SK-N-DZ (cell line): ENCODE results near the gene TMEM150B. TPM values are rescaled to one million over a fixed set of nuclear protein-coding genes. Genes with fewer than 3 reads are reported as not detected.
A peak's percentile ranks its signal among the peaks of the same experiment; 100 is the strongest.

Experiments used
- DNase-seq: peaks from one replicate; pipeline ENCODE4 v3.0.0-alpha.2; 2015; ENCODE audit warnings: low spot score
- polyA plus RNA-seq, 2 experiments: library from polyadenylated mRNA; depleted of rRNA; stranded (reverse); fragments of >200 nt; gene quantifications; 2 replicates each; pipeline ENCODE4 v1.2.3, GENCODE V29; 2014

The TMEM150B gene, protein sequence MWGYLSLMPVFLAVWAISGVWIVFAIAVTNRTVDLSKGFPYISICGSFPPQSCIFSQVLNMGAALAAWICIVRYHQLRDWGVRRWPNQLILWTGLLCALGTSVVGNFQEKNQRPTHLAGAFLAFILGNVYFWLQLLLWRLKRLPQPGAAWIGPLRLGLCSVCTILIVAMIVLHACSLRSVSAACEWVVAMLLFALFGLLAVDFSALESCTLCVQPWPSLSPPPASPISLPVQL
- not detected in 2 replicates for polyA plus RNA-seq (2014; cell fraction: cytosol; rRNA removed)
- not detected in 2 replicates for polyA plus RNA-seq (2014; cell fraction: nucleus; rRNA removed)

DNA sequence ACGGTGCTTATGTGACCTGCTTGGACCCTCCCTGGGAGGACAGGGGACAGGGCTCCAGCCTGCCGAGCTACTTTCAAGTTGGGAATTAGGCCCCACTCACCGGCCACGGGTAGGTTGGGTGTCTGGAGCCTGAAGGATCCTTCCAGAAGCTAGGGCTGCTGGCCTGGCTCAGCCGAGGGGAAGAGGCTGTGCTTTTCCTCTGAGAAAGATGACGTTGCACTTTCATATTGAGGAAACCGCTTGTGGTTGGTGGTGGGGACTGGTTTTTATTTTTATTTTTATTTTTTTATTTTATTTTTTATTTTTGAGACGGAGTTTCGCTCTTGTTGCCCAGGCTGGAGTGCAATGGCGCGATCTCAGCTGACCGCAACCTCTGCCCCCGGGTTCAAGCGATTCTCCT lies at the start of gene TMEM150B:
Gene TMEM150B, minus strand, starts transcription at position 170 of the 400 bp plus-strand sequence. CDS start 4,305 bp downstream, outside the sequence.
- DNase-seq: no peak

DNA sequence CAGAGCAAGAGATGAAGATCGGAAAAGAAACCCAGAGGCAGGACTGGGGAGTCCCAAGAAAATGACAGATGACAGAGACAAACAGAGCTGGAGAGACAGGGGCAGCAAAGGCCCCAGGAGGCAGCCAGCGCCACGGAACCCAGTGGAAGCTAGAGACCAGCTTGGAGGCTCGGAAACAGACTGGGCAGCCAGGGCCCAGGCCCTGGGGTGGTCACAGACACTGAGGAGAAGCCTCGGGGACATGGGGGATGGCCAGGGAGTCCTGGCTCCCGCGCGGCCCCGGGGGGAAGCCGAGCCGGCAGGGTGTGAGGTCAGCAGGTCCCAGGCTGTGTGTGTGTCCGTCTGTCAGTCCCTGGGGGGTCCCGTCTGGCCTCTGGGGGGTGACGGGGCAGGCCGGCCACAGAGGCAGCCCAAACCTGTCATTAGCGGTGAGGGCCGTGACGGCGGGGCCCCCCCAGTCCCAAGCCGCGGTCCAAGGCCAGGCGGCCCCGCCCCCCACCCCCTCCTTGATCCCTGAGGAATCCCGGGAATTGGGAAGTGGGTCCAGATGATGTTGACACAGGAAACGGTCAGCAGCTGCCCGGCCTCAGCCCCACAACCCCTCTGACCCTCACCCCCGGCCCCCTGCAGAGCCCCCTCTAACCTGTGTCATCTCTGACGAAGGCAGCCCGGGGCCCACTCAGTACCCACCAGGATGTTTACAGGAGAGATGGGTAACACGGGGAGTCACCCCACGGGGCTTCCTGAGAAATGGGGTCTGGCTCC lies 49.0 kb upstream of the TMEM150B start:
- DNase-seq: no peak

DNA sequence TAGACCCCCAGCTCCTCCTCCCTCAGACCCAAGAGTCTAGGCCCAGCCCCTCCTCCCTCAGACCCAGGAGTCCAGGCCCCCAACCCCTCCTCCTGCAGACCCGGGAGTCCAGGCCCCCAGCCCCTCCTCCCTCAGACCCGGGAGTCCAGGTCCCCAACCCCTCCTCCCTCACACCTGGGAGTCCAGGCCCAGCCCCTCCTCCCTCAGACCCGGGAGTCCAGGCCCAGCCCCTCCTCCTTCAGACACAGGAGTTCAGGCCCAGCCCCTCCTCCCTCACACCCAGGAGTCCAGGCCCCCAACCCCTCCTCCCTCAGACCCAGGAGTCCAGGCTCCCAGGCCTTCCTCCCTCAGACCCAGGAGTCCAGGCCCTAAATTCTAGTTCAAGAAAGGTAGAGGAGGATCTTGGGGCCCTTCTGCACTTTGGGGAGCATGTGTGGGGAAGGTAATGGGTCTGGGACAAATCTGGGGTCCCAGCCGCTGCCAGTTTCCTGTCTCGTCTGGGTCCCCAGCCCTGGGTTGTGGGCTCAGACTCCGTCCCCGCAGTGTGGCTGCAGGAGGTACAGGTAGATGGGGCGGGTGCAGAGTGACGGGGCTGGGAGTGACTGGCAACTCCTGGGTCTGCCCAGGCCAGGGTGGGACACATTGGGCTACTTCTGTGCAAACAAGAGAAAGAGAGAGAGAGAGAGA lies 48.3 kb upstream of the TMEM150B start:
- no peak for DNase-seq

DNA sequence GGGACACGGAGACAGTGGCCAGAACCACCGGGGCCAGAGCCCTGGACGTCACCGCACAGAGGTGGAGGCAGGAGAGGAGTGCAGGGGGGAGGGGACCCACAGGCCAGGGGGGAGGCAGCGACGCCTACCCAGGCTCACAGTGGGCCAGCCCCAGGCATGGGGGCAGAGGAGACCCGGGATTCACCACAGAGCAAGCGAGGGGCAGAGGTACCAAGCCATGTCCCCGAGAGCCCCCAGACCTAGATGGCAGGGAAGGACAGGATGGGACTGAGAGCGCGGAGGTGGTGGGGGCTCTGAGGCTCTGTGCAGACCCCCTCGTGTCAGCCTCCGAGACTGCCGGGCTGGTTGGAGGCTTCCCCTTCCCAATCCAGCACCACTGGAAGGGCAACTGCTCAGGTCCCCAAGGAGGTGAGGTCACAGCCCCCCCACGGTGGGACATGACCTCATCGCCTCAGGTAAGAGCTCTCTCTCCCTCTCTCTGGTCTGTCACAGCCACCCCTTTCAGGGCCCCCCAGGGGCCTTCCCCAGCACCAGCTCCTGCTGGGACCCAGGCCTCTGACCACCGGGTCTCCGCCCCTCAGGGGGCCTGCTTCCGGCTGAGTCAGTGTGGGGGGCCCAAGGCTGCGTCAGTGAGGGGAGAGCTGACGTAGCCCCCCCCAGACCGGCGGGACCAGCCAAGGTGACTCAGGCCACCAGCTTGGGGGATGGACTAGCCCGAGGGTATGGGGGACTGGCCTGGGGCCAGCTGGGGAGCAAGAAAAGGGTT lies 47.4 kb upstream of the TMEM150B start:
- DNase-seq: no peak

DNA sequence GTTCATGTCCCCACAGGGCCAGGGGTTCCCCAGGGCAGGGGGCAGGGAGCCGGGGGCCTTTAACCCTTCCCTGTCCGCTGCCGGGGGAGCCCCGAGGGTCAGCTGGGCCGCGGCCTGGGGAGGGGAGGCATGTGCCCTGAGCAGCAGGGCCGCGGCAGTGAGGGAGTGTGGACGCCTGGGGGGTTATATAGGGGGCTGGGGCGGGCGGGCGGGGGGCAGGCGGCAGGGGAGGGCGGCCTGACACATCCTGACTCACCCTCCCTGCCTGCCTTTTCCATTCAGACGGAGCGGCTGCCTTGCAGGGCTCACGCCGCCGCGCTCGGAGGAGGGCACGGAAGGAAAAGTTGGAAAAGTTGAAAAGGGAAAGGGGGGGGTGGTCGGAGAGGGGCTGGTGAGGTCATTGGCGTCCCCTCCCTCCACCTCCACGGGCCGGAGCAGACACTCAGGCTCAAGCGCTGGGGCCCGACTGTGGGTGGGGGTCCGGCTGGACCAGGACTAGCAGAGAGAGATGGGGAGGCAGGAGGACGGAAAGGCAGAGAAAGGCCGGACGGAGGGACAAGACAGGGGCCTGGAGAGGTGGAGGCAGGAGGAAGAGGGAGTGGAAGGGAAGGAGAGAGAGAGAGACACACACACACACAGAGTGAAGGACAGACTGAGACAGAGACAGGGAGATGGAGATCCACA lies 45.3 kb upstream of the TMEM150B start, which contains the start of gene IL11:
Gene IL11, minus strand, starts transcription at position 159 of the 684 bp plus-strand sequence. Its CDS starts 153 bp downstream, at position 6.
- no peak for DNase-seq

DNA sequence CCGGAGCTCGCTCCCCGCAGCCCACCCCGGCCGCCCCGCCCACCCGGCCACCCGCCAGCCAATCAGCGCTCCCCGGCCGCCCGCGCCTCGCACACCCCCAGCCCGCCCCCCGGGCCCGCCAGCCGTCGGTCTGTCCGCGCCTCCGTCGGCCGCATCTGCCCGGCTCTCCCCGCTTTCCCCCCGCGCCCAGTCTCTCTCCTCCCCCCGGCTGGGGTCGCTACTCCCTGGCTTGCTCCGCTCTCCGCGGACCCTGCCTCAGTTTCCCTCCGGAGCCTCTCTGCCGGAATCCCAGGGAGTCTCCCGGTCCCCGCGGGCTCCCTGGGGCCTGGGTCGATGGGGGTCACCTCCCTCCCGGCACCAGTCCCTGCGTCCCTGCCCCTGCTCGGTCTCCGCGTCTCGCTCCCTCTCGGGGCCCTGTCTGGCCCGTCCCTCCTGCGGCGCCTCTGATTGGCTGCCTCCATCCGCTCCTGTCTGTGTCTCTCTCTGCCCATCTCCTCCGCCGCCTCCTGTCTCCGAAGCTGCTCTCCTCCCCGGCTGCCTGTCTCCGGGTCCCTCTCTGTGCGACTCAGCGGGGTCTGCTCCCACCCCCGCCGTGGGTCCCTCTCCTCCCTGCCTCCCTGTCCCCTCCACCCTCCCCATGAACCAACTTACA lies 44.6 kb upstream of the TMEM150B start:
- DNase-seq: peak; percentile 80

DNA sequence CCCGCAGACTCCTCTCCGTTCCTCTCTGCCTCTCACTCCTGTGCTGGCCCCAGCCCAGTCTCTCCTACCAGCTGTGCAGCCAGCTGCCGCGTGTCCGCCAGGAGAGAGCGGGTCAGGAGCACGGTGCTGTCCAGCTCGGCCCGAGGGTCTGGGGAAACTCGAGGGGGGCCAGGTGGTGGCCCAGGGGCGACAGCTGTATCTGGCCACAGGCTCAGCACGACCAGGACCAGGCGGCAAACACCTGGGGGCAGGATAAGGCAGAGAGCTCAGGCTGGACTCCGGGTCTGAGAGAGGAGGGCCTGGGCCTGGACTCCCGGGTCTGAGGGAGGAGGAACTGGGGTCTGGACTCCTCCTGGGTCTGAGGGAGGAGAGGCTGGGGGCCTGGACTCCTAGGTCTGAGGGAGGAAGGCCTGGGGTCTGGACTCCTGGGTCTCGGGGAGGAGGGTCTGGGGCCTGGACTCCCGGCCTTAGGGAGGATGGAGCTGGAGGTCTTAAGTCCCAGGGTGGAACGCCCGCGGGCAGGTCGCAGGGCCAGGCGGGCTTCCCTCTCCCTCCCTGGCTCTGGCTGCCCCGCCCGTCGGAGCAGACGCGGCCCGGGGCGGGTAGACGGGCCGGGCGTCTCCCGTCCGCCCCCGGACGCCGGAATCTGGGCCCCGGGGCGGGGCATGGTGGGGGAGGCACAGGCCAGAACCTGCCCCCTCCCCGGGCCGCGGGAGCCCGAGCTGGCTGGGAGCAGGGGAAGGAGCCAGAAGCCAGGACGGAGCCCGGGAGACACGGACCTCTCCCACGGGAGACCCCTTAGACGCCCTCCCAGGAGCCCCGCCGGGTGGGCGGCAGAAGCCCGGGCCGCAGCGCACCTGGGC lies 43.8 kb upstream of the TMEM150B start:
- no peak for DNase-seq

DNA sequence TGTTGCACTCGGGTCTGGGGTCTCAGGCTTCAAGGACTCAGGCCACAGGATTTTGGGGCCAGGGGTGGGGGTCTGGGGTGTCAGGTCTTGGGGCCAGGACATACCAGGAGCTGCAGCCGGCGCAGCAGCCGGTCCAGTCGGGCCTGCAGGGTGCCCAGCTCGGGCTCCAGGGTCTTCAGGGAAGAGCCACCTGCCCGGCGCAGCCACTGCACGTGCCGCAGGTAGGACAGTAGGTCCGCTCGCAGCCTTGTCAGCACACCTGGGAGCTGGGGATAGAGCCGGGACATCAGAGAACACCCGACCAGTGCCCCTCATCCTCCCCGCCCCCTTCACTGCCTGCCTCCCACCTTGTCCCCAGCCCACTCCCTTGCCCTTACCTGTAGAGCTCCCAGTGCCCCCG lies 43.0 kb upstream of the TMEM150B start:
- no peak for DNase-seq

DNA sequence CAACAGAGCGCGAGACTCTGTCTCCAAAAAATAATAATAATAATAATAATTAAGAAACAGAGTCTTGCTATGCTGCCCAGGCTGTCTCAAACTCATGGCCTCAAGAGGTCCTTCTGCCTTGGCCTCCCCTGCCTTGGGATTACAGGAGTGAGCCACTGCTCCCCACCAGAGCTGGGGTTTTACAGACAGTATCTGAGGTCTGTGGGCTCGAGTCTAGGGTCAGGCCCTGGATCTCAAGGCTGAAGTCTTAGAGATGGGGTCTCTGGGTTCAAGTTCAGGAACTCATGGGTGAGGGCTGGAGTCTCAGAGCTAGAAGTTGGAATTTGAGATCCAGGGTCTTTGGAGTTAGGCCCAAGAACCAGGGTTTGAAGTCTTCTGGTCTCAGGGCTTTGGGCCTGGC lies 41.6 kb upstream of the TMEM150B start:
- no peak for DNase-seq

DNA sequence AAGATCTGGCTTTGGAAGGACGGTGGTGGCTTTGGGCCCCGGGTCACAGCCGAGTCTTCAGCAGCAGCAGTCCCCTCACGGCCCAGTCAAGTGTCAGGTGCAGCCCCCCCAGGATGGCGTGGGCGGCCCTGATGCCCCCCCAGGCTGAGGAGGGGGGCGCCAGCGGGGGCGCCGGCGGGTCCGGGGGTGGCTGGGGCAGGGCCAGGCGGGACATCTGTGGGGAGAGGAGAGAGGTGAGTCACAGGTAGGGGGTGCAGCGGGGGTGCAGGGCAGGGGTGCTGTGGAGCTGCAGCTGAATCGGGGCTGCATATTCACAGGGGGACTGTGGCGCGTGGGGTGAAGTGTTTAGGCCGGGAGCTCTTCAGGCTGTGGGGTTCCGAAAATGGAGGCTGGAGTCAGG lies 40.8 kb upstream of the TMEM150B start:
- no peak for DNase-seq

DNA sequence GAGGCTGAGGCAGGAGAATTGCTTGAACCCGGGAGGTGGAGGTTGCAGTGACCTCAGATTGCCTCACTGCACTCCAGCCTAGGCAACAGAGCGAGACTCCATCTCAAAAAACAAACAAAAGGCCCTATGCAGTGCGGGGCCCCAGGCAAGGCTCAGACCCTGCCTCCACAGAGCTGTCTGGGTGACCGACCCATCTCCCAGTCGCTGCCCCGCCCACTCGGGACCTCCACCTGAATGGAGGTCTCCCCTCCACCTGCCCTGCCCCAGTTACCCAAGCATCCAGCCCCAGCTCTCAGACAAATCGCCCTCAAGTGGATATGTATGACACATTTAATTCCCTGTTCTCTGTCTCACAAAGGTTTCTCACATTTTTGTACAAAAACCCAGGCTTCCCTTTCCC lies 40.1 kb upstream of the TMEM150B start:
- no peak for DNase-seq

DNA sequence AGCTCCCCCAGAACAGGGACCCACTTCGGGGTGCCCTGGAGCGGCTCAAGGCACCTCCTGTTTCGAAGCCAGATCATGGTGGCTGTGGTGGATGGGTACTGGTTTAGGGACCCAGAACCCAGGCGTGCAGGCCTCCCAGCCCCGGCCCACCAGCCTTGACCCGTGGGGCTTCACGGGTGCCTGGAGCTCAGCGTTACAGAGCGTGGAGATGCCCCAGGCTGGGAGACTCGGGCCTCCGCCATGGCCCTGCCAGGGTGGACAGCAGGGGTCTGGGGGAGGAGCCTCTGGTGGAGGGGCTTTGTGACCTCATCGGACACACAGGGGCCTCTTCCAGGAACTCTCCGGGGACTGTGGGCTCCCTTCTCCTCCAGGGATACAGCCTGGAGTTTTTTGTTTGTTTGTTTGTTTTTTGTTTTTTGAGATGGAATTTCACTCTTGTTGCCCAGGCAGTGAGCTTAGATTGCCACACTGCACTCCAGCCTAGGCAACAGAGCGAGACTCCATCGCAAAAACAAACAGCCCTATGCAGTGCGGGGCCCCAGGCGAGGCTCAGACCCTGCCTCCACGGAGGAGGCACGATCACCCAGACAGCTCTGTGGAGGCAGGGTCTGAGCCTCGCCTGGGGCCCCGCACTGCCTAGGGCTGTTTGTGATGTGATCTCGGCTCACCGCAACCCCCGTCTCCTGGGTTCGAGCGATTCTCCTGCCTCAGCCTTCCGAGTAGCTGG lies 38.0 kb upstream of the TMEM150B start, which contains the start of gene GARIN5B:
Gene GARIN5B, minus strand, starts transcription at position 271 of the 727 bp plus-strand sequence. Its CDS starts 194 bp downstream, at position 77.
- no peak for DNase-seq

DNA sequence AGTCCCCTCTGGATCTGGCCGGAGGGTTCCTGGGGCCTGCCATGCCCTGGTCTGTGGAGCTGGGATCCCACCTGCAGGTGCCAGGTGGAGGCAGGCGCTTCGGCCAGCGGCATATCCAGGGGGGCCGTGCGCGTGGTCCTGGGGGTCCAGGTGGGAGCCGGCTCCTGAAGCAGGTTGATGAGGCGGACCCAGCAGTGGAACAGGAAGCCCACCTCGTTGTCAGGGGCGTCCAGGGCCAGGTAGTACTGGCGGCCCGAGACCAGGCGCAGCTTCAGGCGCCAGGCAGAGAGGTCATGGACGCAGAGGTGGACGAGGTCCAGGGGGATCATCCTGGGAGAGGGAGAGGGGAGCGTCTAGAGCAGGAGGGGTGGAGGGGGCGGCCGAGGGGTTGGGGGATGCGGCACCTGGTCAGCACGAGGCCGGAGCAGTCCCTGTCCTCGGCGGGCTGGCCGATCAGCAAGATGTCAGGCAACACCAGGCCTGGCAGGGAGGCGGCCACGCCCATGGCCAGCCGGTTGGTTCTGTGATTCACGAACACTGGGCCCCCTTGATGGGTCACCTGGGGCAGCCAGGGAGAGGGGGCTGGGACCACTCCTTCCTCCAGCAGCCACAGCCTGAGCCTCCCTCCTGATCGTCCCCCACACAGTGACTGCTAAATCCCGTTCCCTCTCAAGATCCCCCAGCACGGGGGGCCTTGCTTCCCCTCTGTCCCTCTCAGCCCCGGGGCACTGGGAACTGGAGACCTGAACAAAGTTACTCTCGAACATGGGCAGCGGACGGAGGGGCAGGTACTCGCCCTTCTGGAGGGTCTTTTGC lies 37.2 kb upstream of the TMEM150B start:
- no peak for DNase-seq

DNA sequence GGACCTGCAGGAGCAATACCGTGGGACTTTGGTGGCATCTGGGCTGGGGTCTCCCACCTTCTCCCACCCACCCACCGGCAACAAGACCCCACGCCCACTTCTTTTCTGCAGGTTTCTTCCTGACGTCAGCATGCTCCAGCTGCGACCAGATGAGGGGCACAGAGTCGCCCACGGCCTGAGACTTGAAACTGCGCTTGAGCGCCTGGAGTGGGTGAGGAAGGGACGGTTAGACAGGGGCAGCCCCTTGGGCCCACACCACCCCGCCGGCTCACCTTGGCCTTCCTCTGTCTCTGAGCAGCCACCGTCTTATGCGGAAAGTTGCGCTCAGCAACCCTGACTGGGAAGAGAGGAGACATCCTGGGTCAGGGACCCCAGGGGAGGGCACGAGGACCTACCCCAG lies 35.8 kb upstream of the TMEM150B start:
- no peak for DNase-seq

DNA sequence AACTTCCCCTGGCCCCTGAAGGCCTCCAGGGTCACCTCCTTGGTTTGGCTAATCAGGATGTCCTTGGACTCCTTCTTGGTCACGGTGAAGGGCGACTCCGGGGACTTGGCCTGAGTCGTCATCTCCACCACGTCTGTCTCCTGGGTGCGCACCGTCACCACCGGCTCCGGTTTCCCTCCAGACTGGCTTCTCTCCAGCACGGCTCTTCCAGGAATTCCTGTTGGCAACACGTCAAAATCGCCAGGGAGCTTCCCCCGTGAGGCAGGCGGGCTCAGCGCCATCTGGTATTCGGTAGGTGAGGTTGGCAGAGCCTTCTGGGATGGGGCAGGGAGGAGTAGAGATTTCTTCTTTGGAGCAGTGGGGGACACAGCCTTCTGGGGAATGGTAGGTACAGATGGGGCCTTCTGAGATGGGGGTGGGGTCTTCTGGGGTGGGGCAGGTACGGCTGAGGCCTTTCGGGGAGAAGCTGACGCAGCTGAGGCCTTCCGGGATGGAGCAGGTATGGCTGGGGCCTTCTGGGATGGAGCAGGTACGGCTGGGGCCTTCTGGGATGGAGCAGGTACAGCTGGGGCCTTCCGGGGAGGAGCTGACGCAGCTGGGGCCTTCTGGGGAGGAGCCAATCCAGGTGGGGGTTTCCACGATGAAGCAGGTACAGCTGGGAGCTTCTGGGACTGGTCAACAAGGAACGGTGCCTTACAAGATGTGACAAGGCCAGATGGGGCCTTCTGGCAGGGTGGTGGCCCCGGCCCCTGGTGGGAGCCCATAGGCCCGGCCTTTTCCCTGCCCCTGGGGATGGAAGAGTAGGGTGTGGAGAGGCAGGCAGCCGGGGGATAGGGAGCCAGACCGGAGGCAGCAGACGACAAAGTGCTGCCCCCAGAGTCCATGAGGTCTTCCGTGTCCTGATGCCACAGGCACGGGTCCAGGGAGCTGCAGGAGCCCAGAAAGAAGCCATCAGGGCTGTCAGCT lies 34.1 kb upstream of the TMEM150B start:
- DNase-seq: no peak

DNA sequence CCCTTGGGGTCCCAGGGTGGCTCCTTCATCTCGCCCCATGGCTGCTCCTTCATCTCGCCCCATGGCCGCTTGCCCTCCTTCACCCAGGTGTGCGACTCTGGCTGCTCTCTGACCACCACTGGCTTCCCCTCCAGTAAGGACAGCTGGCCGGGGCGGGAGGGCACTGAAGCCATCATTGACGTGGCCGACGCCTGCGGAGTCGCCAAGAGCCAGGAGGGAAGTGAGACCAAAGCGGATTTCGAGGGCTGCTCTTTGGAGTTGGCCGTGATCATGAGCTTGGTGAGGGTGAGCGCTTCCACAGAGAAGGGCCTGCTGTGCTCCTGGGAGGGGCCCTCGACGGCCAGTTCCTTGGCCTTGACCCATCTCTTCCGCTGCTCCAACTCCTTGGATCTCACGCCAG lies 33.4 kb upstream of the TMEM150B start:
- no peak for DNase-seq
